Measurements from ENCODE around the gene KLK12. TPM values are rescaled to one million over a fixed set of nuclear protein-coding genes. Genes with fewer than 3 reads are reported as not detected.

The KLK12 gene
- total RNA-seq, 2 experiments from 2014 or later: not detected

- no peaks in the 10 kb centered on the region for H3K9me3 Mint-ChIP-seq
- no peak for DNase-seq
- no peak overlapping the region for H3K4me3 Mint-ChIP-seq
- H3K27ac Mint-ChIP-seq: no peak overlapping the region
- no peaks in the 10 kb centered on the region for H3K36me3 Mint-ChIP-seq
- no peaks in the 10 kb centered on the region for H3K4me1 Mint-ChIP-seq
- H3K27me3 Mint-ChIP-seq: peaks cover 53% of the 10 kb centered on the region
These were observed 5.1 kb downstream of the KLK12 start for GRCh38 chr19:51029718-51030117.

- no peaks in the 10 kb centered on the region for H3K36me3 Mint-ChIP-seq
- no peaks in the 10 kb centered on the region for H3K9me3 Mint-ChIP-seq
- peaks cover 55% of the 10 kb centered on the region for H3K27me3 Mint-ChIP-seq
- H3K4me1 Mint-ChIP-seq: no peaks in the 10 kb centered on the region
- H3K27ac Mint-ChIP-seq: no peak overlapping the region
- no peak for DNase-seq
- no peak overlapping the region for H3K4me3 Mint-ChIP-seq
These were observed 6.9 kb downstream of the KLK12 start for GRCh38 chr19:51027873-51028272.

- no peak overlapping the region for H3K4me3 Mint-ChIP-seq
- H3K4me1 Mint-ChIP-seq: no peaks in the 10 kb centered on the region
- peaks cover 60% of the 10 kb centered on the region for H3K27me3 Mint-ChIP-seq
- H3K36me3 Mint-ChIP-seq: no peaks in the 10 kb centered on the region
- no peaks in the 10 kb centered on the region for H3K9me3 Mint-ChIP-seq
- H3K27ac Mint-ChIP-seq: no peak overlapping the region
- DNase-seq: no peak
These were observed 7.5 kb downstream of the KLK12 start for GRCh38 chr19:51027126-51027806.

GRCh38 chr19:51026554-51026831 lies 8.3 kb downstream of the KLK12 start, which contains the start of gene KLK11:
Gene KLK11, minus strand, starts transcription at chr19:51026616. Its CDS starts 985 bp downstream, at chr19:51025631.
- no peak for DNase-seq
- Mint-ChIP-seq H3K27ac (no peak within 1 kb of the TSS), H3K4me3 (no peak within 1 kb of the TSS), H3K36me3 (no peaks in the 10 kb centered on the region), H3K9me3 (no peaks in the 10 kb centered on the region), H3K27me3 (peaks cover 58% of the 10 kb centered on the region), H3K4me1 (no peaks in the 10 kb centered on the region)

- Mint-ChIP-seq H3K27ac (no peak overlapping the region), H3K9me3 (no peaks in the 10 kb centered on the region), H3K4me3 (no peak overlapping the region), H3K36me3 (no peaks in the 10 kb centered on the region), H3K27me3 (peaks cover 54% of the 10 kb centered on the region), H3K4me1 (no peaks in the 10 kb centered on the region)
- DNase-seq: no peak
These were observed 8.8 kb downstream of the KLK12 start for GRCh38 chr19:51025809-51026553.

GRCh38 chr19:51025401-51025800 lies 9.4 kb downstream of the KLK12 start:
- Mint-ChIP-seq H3K36me3 (no peaks in the 10 kb centered on the region), H3K4me1 (no peaks in the 10 kb centered on the region), H3K9me3 (no peaks in the 10 kb centered on the region), H3K27ac (no peak overlapping the region), H3K4me3 (no peak overlapping the region), H3K27me3 (peaks cover 51% of the 10 kb centered on the region)
- DNase-seq: no peak

- Mint-ChIP-seq H3K27ac (no peak overlapping the region), H3K27me3 (peaks cover 53% of the 10 kb centered on the region), H3K36me3 (no peaks in the 10 kb centered on the region)
These were observed 9.9 kb downstream of the KLK12 start for GRCh38 chr19:51024924-51025323.

GRCh38 chr19:51023946-51024345 lies 10.9 kb downstream of the KLK12 start:
- H3K27me3 Mint-ChIP-seq: peaks cover 59% of the 10 kb centered on the region

More at GRCh38 chr19:51024924-51025323, 9.9 kb downstream of the KLK12 start:
- no peak for DNase-seq
- Mint-ChIP-seq H3K4me1 (peaks cover under 1% of the 10 kb centered on the region), H3K9me3 (no peaks in the 10 kb centered on the region), H3K4me3 (no peak overlapping the region)

GRCh38 chr19:51022526-51022925 lies 12.3 kb downstream of the KLK12 start:
- Mint-ChIP-seq H3K9me3 (peaks cover 2% of the 10 kb centered on the region), H3K36me3 (no peaks in the 10 kb centered on the region)

More at GRCh38 chr19:51023946-51024345, 10.9 kb downstream of the KLK12 start:
- Mint-ChIP-seq H3K4me3 (no peak overlapping the region), H3K27ac (no peak overlapping the region), H3K9me3 (no peaks in the 10 kb centered on the region), H3K4me1 (peaks cover 1% of the 10 kb centered on the region), H3K36me3 (no peaks in the 10 kb centered on the region)
- no peak for DNase-seq

GRCh38 chr19:51020988-51021651 lies 13.7 kb downstream of the KLK12 start:
- no peak overlapping the region for H3K27ac Mint-ChIP-seq
- peaks cover 71% of the 10 kb centered on the region for H3K27me3 Mint-ChIP-seq
- no peaks in the 10 kb centered on the region for H3K36me3 Mint-ChIP-seq
- H3K9me3 Mint-ChIP-seq: peaks cover 2% of the 10 kb centered on the region
- peaks cover 12% of the 10 kb centered on the region for H3K4me1 Mint-ChIP-seq
- no peak for DNase-seq
- no peak overlapping the region for H3K4me3 Mint-ChIP-seq

More at GRCh38 chr19:51022526-51022925, 12.3 kb downstream of the KLK12 start:
- Mint-ChIP-seq H3K27ac (no peak overlapping the region), H3K4me3 (no peak overlapping the region), H3K27me3 (peaks cover 68% of the 10 kb centered on the region), H3K4me1 (peaks cover 7% of the 10 kb centered on the region)
- DNase-seq: no peak

GRCh38 chr19:51019544-51019925 lies 15.3 kb downstream of the KLK12 start, which contains the start of gene KLK10:
Gene KLK10, minus strand, starts transcription at chr19:51019709. Its CDS starts 579 bp downstream, at chr19:51019130.
- no peak for DNase-seq
- H3K9me3 Mint-ChIP-seq: peaks cover 2% of the 10 kb centered on the region
- H3K27me3 Mint-ChIP-seq: peaks cover 75% of the 10 kb centered on the region
- H3K36me3 Mint-ChIP-seq: no peaks in the 10 kb centered on the region
- peaks cover 12% of the 10 kb centered on the region for H3K4me1 Mint-ChIP-seq
- H3K27ac Mint-ChIP-seq: no peak within 1 kb of the TSS
- peak within 1 kb of the TSS; percentile 61 for H3K4me3 Mint-ChIP-seq

GRCh38 chr19:51018745-51019543 lies 15.9 kb downstream of the KLK12 start:
- Mint-ChIP-seq H3K4me1 (peaks cover 12% of the 10 kb centered on the region), H3K27ac (no peak overlapping the region), H3K36me3 (no peaks in the 10 kb centered on the region), H3K9me3 (peaks cover 2% of the 10 kb centered on the region), H3K27me3 (peaks cover 80% of the 10 kb centered on the region), H3K4me3 (peak overlapping the region; percentile 61)
- no peak for DNase-seq

- H3K4me3 Mint-ChIP-seq: peak overlapping the region; percentile 42
These were observed 17.8 kb downstream of the KLK12 start for GRCh38 chr19:51016798-51017683.

More at GRCh38 chr19:51016798-51017683, 17.8 kb downstream of the KLK12 start:
- Mint-ChIP-seq H3K27me3 (peaks cover 82% of the 10 kb centered on the region), H3K4me1 (peaks cover 12% of the 10 kb centered on the region), H3K36me3 (no peaks in the 10 kb centered on the region), H3K9me3 (peaks cover 2% of the 10 kb centered on the region), H3K27ac (no peak overlapping the region)
- DNase-seq: peak; percentile 53
